ENCODE measurements around the gene COL27A1.

COL27A1 gene

DNA sequence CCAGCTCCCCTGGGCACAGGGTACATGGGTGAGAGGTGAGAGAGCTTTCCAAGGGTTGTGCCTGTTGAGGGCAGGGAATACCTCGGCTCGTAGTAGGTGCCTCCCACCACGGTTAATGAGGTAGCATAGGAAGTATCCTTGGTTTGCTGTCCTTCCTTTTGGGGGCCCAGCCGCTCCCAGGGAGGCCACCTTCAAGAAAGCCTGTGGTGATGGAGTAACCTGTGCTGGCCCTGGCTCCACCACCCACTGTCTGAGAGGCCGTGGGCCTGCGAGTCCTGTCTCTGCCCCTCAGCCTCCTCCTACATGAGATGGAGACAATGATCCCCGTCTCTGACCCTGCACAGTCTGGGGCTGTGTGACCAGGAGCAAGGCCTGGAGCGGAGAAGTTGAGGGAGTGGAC lies 40.8 kb downstream of the COL27A1 start:
- no peak for TF ChIP-seq POLR2AphosphoS5 (IDR thresholded peaks at IDR 0.05; ENCODE audit: low read depth, low read length)
- TF ChIP-seq FOXP2 (optimal IDR thresholded peaks at IDR 0.05; ENCODE audit: borderline replicate concordance, extremely low read depth, extremely low read length, insufficient read depth), result no peak

DNA sequence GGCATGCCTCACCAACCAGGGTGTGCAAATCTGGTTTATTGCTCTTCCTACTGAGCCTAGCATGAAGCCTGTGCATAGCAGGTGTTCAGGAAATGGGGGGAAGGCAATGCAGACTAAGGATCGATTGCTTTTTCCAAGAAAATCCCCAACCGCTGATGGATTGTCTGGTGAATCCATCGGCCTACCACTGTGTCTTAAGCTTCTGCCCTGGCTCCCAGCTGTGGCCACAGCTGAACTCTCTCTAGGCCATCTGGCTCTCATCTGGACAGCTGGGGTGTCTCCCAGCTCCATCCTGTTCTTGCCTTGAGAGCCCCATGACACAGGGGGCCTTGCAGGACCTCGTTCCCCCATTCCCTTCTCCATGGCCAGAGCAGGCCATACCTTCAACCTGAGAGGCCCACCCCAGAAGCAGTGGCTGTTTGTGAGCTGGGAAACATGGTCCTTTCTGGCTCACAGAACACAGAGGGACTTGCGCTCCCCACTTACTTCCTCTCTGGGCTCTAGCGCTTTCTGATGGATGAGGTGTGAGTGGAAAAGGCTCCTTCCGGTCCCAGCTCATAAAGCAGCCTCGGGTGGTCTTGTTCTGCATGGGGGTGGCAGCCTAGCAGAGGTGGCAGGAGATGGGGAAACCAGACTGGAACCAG lies 41.8 kb downstream of the COL27A1 start:
- TF ChIP-seq FOXP2 (optimal IDR thresholded peaks at IDR 0.05; ENCODE audit: borderline replicate concordance, extremely low read depth, extremely low read length, insufficient read depth) (no peak), POLR2AphosphoS5 (IDR thresholded peaks at IDR 0.05; ENCODE audit: low read depth, low read length) (no peak), TAF1 (IDR thresholded peaks at IDR 0.05; ENCODE audit: borderline replicate concordance, insufficient read depth, low read length) (no peak)
- TF ChIP-seq, protein P1, sequence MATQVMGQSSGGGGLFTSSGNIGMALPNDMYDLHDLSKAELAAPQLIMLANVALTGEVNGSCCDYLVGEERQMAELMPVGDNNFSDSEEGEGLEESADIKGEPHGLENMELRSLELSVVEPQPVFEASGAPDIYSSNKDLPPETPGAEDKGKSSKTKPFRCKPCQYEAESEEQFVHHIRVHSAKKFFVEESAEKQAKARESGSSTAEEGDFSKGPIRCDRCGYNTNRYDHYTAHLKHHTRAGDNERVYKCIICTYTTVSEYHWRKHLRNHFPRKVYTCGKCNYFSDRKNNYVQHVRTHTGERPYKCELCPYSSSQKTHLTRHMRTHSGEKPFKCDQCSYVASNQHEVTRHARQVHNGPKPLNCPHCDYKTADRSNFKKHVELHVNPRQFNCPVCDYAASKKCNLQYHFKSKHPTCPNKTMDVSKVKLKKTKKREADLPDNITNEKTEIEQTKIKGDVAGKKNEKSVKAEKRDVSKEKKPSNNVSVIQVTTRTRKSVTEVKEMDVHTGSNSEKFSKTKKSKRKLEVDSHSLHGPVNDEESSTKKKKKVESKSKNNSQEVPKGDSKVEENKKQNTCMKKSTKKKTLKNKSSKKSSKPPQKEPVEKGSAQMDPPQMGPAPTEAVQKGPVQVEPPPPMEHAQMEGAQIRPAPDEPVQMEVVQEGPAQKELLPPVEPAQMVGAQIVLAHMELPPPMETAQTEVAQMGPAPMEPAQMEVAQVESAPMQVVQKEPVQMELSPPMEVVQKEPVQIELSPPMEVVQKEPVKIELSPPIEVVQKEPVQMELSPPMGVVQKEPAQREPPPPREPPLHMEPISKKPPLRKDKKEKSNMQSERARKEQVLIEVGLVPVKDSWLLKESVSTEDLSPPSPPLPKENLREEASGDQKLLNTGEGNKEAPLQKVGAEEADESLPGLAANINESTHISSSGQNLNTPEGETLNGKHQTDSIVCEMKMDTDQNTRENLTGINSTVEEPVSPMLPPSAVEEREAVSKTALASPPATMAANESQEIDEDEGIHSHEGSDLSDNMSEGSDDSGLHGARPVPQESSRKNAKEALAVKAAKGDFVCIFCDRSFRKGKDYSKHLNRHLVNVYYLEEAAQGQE (IDR thresholded peaks at IDR 0.05; ENCODE audit: insufficient read depth in 1 of 2, low read depth in 2 of 2, low read length in 2 of 2), result no peak

DNA sequence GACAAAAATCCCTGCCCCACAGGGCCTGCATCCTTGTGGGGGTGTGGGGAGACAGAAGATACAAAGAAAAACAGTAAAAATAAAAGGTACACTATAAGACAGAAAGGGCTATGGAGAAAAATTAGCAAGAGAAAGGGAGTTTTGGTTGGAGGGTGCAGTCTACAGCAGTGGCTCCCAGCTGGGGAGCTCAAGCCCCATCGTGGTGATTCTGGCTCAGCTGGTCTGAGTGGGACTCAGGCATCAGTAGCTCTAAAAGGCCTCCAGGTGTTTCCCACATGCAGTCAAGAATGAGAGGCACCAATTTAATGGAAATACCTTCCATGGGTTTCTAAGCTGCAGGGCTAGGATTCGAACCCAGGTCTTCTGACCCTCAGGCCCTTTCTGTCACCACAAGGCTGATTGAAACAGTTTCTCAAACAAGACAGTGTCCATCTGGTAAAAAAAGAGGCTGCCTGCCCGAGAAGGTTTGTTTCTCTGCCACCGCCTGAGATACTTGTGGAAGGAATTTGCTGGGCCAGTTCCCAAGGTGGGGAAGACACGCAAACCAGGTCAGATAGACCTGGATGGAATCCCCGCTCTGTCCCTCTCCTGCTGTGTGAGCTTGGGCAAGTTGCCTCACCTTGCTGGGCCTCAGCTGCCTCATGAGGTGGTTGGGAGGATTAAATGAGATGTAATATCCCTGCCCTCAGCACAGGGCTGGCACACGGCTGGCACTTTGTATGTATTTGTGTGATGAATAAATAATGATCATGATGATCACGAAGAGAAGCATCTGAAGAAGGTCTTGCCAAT lies 43.1 kb downstream of the COL27A1 start:
- no peak for TF ChIP-seq POLR2AphosphoS5 (IDR thresholded peaks at IDR 0.05; ENCODE audit: low read depth, low read length)
- TF ChIP-seq, protein P1 (IDR thresholded peaks at IDR 0.05; ENCODE audit: insufficient read depth in 1 of 2, low read depth in 2 of 2, low read length in 2 of 2), result no peak
- TF ChIP-seq TAF1 (IDR thresholded peaks at IDR 0.05; ENCODE audit: borderline replicate concordance, insufficient read depth, low read length), result no peak
- TF ChIP-seq FOXP2 (optimal IDR thresholded peaks at IDR 0.05; ENCODE audit: borderline replicate concordance, extremely low read depth, extremely low read length, insufficient read depth), result no peak
- TF ChIP-seq SIN3A (IDR thresholded peaks at IDR 0.05; ENCODE audit: borderline replicate concordance, insufficient read depth, low read length), result no peak

DNA sequence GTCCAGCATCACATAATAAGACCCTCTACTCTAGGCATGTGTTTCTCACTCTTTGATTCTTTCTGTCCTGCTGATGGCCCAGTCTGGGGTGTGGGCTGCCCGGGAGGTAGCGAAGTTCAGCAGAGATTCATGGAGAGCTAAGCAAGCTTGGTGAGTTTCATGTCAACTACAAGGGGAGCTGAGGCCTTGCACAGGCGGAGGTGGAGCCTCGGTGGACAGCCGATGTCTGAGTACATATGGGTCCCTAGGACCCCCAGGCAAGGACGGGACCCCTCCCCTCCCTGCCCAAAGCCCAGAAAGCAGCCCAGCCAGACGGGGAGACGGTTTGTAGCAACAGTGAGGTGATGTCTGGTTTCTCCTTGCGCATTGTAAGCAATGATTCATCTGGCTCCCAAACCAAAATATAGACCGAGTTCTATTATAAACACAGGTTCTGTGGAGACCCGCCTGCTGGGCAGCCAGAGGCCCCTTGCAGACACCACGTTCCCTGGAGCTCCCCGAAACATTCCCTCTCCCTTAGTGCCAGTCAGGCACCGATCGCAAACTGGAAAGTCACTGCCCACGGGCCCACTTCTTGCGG lies 45.5 kb downstream of the COL27A1 start:
- no peak for TF ChIP-seq POLR2AphosphoS5 (IDR thresholded peaks at IDR 0.05; ENCODE audit: low read depth, low read length)
- TF ChIP-seq, protein P1 (IDR thresholded peaks at IDR 0.05; ENCODE audit: insufficient read depth in 1 of 2, low read depth in 2 of 2, low read length in 2 of 2), result no peak

DNA sequence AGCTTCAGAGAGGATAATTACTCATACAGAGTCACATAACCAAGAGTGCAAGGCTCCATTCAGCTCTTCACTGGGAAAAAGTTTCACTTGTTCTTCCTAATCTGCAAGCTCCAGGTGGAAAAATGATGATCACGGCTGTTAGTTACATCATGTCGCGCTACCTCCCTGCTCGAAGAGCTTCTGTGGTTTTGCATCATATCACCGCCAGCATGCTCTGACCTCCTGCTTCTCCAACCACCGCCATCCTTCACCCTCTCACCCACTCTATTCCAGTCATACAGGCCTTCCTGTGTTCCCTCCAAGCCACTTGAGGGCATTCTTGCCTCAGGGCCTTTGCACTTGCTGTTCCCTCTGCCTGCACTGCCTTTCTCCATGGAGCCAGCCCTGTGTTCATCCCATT lies 47.1 kb downstream of the COL27A1 start:
- TF ChIP-seq TAF1 (IDR thresholded peaks at IDR 0.05; ENCODE audit: borderline replicate concordance, insufficient read depth, low read length), result no peak
- TF ChIP-seq SIN3A (IDR thresholded peaks at IDR 0.05; ENCODE audit: borderline replicate concordance, insufficient read depth, low read length), result no peak

DNA sequence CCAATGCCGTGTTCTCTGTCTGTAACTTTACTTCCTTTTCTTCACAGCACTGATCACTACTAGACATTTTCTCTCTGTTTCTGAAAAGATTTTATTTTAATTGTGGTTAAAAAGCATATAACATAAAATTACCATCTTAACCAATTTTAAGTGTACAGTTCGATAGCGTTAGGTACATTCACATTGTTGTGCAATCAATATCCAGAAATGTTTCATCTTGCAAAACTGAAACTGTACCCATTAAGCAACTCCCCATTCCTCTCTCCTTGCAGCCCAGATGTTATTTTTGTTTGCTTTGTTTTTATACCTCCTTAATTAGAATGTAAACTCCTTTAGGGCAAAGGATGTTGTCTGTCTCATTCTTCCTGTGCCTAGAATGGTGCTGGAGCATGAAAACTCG lies 47.5 kb downstream of the COL27A1 start:
- TF ChIP-seq, protein P1 (IDR thresholded peaks at IDR 0.05; ENCODE audit: insufficient read depth in 1 of 2, low read depth in 2 of 2, low read length in 2 of 2), result no peak
- TF ChIP-seq FOXP2 (optimal IDR thresholded peaks at IDR 0.05; ENCODE audit: borderline replicate concordance, extremely low read depth, extremely low read length, insufficient read depth) (no peak), POLR2AphosphoS5 (IDR thresholded peaks at IDR 0.05; ENCODE audit: low read depth, low read length) (no peak), SIN3A (IDR thresholded peaks at IDR 0.05; ENCODE audit: borderline replicate concordance, insufficient read depth, low read length) (no peak), TAF1 (IDR thresholded peaks at IDR 0.05; ENCODE audit: borderline replicate concordance, insufficient read depth, low read length) (no peak)
